ENCODE measurements around the gene CYP2C8.

DNA sequence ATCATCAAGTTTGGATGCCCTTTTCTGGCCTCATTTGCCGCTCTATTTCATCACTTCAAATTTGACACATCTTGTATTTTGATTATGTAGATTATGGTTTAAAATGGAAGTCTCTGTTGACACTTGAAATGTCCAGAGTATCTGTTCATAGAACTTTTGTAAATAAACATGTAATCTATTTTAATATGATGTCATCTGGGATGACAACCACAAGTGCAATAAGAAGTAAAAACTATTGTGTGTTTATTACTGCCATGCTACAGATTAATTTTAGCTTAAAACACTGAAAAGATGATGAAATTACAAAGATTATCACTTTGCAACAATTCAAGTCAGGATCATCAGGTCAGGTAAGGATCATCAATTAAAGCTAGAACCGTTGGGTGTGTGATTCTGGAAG lies 30.0 kb downstream of the CYP2C8 start:
- TF ChIP-seq EZH2 (IDR thresholded peaks at IDR 0.05; ENCODE audit: low read length), result no peak
- no peak for TF ChIP-seq CTCF (optimal IDR thresholded peaks at IDR 0.05 in 1 of 3, IDR thresholded peaks at IDR 0.05 in 1 of 3, conservative IDR thresholded peaks at IDR 0.05 in 1 of 3; ENCODE audit: extremely low read depth in 1 of 3, insufficient read depth in 2 of 3, low read length in 3 of 3)
